NT2/D1 (cell line): ENCODE measurements around the gene CHMP4B.

ENCODE experiments used
- DNase-seq: peaks from one replicate; pipeline ENCODE4 v3.0.0-alpha.2; 2011; ENCODE audit warnings: low read depth, low spot score
- H3K27me3 ChIP-seq: 2 replicates; pipeline ENCODE4 v1.6.0; 2011; ENCODE audit warnings: mild to moderate bottlenecking; ENCODE audit not compliant: insufficient read length, insufficient read depth
- H3K36me3 ChIP-seq: 2 replicates; pipeline ENCODE4 v1.6.1; 2011; ENCODE audit warnings: mild to moderate bottlenecking, low read length, mixed read lengths; ENCODE audit not compliant: insufficient read depth, insufficient read length
- H3K4me1 ChIP-seq: 2 replicates; pipeline ENCODE4 v1.5.1; 2011; ENCODE audit not compliant: insufficient read depth, insufficient read length
- H3K4me3 ChIP-seq: 2 replicates; pipeline ENCODE4 v1.5.1; 2011; ENCODE audit warnings: low read depth; ENCODE audit not compliant: insufficient read length
- H3K9ac ChIP-seq: 2 replicates; pipeline ENCODE4 v1.6.0; 2011; ENCODE audit warnings: low read depth; ENCODE audit not compliant: insufficient read length
- H3K9me3 ChIP-seq: 2 replicates; pipeline ENCODE4 v1.5.1; 2011; ENCODE audit warnings: mild to moderate bottlenecking, low read length; ENCODE audit not compliant: insufficient read depth
- SUZ12 ChIP-seq: IDR thresholded peaks from 2 replicates; pipeline ENCODE4 v1.6.1; 2011; ENCODE audit not compliant: insufficient read length, insufficient read depth; ENCODE audit errors: extremely low read depth
- YY1 ChIP-seq: IDR thresholded peaks from 2 replicates; pipeline ENCODE4 v1.6.1; 2011; ENCODE audit not compliant: insufficient read length, insufficient read depth
- ZNF274 ChIP-seq: IDR thresholded peaks from 2 replicates; pipeline ENCODE4 v1.6.1; 2011; ENCODE audit warnings: mild to moderate bottlenecking, low read depth, low read length

Gene CHMP4B

DNA sequence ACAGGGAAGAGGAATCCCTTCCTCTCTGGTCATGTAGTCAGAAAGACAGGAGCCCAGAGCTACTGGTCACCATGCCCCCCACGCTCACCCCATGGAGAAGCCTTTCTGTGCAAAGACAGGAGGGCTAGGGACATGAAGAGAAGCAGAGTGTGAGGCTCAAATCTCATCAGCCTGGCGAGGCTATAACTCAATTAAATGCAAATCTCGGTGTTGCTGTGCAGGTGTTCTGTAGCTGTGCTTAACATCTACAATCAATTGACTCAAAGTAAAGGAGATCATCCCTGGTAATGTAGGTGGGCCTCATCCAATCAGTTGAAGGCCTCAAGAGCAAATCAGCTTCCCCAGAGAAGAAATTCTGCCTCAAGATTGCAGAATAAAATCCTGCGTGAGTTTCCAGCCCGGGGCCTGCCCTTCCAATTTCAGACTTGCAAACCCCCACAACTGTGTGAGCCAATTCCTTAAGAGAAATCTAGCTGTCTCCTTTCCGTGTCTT, 64.4 kb downstream of the CHMP4B start:
- no peak overlapping the region for H3K4me3 ChIP-seq
- H3K9ac ChIP-seq: no peak overlapping the region
- H3K36me3 ChIP-seq: no peaks in the 10 kb centered on the region
- H3K27me3 ChIP-seq: no peaks in the 10 kb centered on the region
- DNase-seq: no peak
- TF ChIP-seq SUZ12: no peak
- H3K9me3 ChIP-seq: peaks cover 16% of the 10 kb centered on the region; the same call in 1 of the 2 replicates
- peaks cover 4% of the 10 kb centered on the region for H3K4me1 ChIP-seq

- H3K9me3 ChIP-seq: peaks cover 16% of the 10 kb centered on the region; the same call in 1 of the 2 replicates
Measured at GRCh38 chr20:33878583-33878982, 67.4 kb downstream of the CHMP4B start.

GRCh38 chr20:33880396-33880795, 69.2 kb downstream of the CHMP4B start:
- no peak overlapping the region for H3K4me3 ChIP-seq
- no peaks in the 10 kb centered on the region for H3K36me3 ChIP-seq

More at GRCh38 chr20:33878583-33878982, 67.4 kb downstream of the CHMP4B start:
- Histone ChIP-seq H3K36me3 (no peaks in the 10 kb centered on the region), H3K9ac (no peak overlapping the region), H3K27me3 (no peaks in the 10 kb centered on the region), H3K4me3 (no peak overlapping the region), H3K4me1 (peaks cover 2% of the 10 kb centered on the region)
- no peak for DNase-seq
- TF ChIP-seq SUZ12 (no peak), ZNF274 (no peak), YY1 (no peak)

GRCh38 chr20:33881989-33882388, 70.8 kb downstream of the CHMP4B start:
- TF ChIP-seq SUZ12 (no peak), ZNF274 (no peak), YY1 (no peak)

More at GRCh38 chr20:33880396-33880795, 69.2 kb downstream of the CHMP4B start:
- Histone ChIP-seq H3K9me3 (peaks cover 16% of the 10 kb centered on the region; the same call in 1 of the 2 replicates), H3K9ac (no peak overlapping the region), H3K27me3 (no peaks in the 10 kb centered on the region), H3K4me1 (peaks cover 2% of the 10 kb centered on the region)
- no peak for DNase-seq
- TF ChIP-seq YY1 (no peak), ZNF274 (no peak), SUZ12 (no peak)

GRCh38 chr20:33882481-33882880, 71.3 kb downstream of the CHMP4B start:
- no peak overlapping the region for H3K9ac ChIP-seq
- TF ChIP-seq YY1 (no peak), SUZ12 (no peak), ZNF274 (no peak)
- no peak for DNase-seq

More at GRCh38 chr20:33881989-33882388, 70.8 kb downstream of the CHMP4B start:
- Histone ChIP-seq H3K9ac (no peak overlapping the region), H3K27me3 (no peaks in the 10 kb centered on the region), H3K4me3 (no peak overlapping the region), H3K36me3 (no peaks in the 10 kb centered on the region), H3K9me3 (peaks cover 16% of the 10 kb centered on the region; the same call in 1 of the 2 replicates), H3K4me1 (peaks cover 2% of the 10 kb centered on the region)
- no peak for DNase-seq

DNA sequence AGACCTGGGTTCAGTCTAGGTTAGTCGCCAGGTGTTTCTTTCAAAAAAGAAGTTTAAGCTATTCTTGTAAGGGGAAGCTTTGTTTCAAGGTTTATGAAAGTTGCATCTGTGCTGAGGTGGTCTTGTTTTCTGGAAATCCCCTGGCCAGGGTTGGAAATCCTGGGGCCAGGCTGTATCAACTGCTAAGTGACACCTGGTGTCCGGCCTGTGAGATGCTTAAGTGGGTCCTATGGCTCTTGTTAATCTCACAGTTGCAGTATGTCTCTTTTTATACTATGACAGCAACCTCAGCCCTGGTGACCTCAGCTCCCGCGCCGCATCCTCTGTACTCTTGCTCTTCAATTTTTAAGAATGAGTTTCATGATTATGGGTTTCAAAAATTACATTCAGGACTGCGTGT, 72.0 kb downstream of the CHMP4B start:
- H3K9ac ChIP-seq: no peak overlapping the region
- peaks cover 2% of the 10 kb centered on the region for H3K4me1 ChIP-seq
- peaks cover 14% of the 10 kb centered on the region; the same call in 1 of the 2 replicates for H3K9me3 ChIP-seq
- no peak for DNase-seq
- H3K4me3 ChIP-seq: no peak overlapping the region
- no peaks in the 10 kb centered on the region for H3K27me3 ChIP-seq
- no peaks in the 10 kb centered on the region for H3K36me3 ChIP-seq
- TF ChIP-seq ZNF274: no peak
- TF ChIP-seq YY1: no peak
- no peak for TF ChIP-seq SUZ12

More at GRCh38 chr20:33882481-33882880, 71.3 kb downstream of the CHMP4B start:
- Histone ChIP-seq H3K36me3 (no peaks in the 10 kb centered on the region), H3K4me1 (peaks cover 2% of the 10 kb centered on the region), H3K9me3 (peaks cover 16% of the 10 kb centered on the region; the same call in 1 of the 2 replicates), H3K27me3 (no peaks in the 10 kb centered on the region), H3K4me3 (no peak overlapping the region)

DNA sequence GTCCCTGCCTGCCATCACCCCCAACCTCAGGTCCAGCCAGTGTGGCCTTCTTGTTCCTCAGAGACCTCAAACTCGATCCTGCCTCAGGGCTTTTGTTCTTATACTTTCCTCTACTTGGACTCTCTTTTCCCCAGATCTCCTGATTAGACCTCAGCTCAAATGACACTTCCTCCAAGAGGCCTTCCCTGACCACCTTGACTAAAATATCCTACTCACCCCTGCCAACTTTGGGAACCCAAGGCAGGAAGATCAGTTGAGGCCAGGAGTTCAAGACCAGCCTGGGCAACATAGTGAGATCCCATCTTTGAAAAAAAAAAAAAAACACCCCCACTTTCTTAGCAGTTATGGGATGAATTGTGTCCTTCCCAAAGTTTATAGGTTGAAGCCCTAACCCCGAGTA, 73.5 kb downstream of the CHMP4B start:
- no peak for TF ChIP-seq SUZ12
- no peak for TF ChIP-seq YY1
- H3K9ac ChIP-seq: no peak overlapping the region
- 0 out of 2 replicates have a peak, but pooled peaks cover 1% of the 10 kb centered on the region for H3K9me3 ChIP-seq
- no peak for DNase-seq
- no peaks in the 10 kb centered on the region for H3K27me3 ChIP-seq
- H3K4me1 ChIP-seq: peaks cover 2% of the 10 kb centered on the region
- no peaks in the 10 kb centered on the region for H3K36me3 ChIP-seq
- no peak overlapping the region for H3K4me3 ChIP-seq

DNA sequence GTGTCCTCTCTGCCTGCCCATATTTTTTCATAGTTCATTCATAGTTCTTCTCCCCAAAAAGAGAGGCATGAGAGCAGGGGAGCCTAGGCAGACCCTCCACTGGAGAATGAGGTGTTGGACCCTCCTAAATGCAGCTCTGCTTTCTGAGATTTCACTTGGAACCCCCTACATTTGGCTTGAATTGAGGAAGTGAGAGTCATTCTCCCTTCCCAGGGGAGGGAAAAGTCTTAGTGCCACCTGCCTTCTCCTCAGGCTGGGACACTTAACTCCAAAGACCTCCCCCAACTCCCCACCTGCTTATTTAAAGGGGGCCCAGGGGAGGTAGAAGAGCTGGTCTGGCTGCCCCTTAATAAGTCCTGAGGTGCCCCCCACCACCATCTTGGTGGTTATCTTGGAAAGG, 78.2 kb downstream of the CHMP4B start:
- no peak for DNase-seq
- Histone ChIP-seq H3K4me3 (no peak overlapping the region), H3K9me3 (peaks cover 8% of the 10 kb centered on the region), H3K27me3 (no peaks in the 10 kb centered on the region), H3K36me3 (no peaks in the 10 kb centered on the region), H3K4me1 (no peaks in the 10 kb centered on the region), H3K9ac (no peak overlapping the region)
- TF ChIP-seq ZNF274: no peak
- TF ChIP-seq SUZ12: no peak
- no peak for TF ChIP-seq YY1
